Measurements from ENCODE around the gene CACNA1C.

The CACNA1C gene

GRCh38 chr12:2691345-2692071 lies 638.7 kb downstream of the CACNA1C start:
- no peak for TF ChIP-seq CTCF (conservative IDR thresholded peaks at IDR 0.05; ENCODE audit: low read depth)
- ChIA-PET POLR2A (ENCODE audit: low non-redundant PET) (no interaction called here), CTCF (interaction anchor here (0.6 to 0.9 kb wide), 2 partner anchors 47 to 110 kb away, joined by 3 read pairs; no protein-coding TSS in a partner anchor)
- no peak overlapping the region for H3K27ac ChIP-seq
- DNase-seq (ENCODE audit: low spot score): peak; percentile 6

GRCh38 chr12:2692080-2692479 lies 639.3 kb downstream of the CACNA1C start:
- no peak for TF ChIP-seq CTCF (conservative IDR thresholded peaks at IDR 0.05; ENCODE audit: low read depth)
- DNase-seq (ENCODE audit: low spot score): no peak
- H3K27ac ChIP-seq: no peak overlapping the region
- CTCF ChIA-PET: interaction anchor here (0.6 to 0.7 kb wide), 2 partner anchors 9 to 109 kb away, joined by 3 to 5 read pairs; no protein-coding TSS in a partner anchor
- POLR2A ChIA-PET (ENCODE audit: low non-redundant PET): no interaction called here

GRCh38 chr12:2693244-2693860 lies 640.6 kb downstream of the CACNA1C start:
- no peak for TF ChIP-seq CTCF (conservative IDR thresholded peaks at IDR 0.05; ENCODE audit: low read depth)
- no peak overlapping the region for H3K27ac ChIP-seq
- POLR2A ChIA-PET (ENCODE audit: low non-redundant PET): no interaction called here
- CTCF ChIA-PET: no interaction called here
- DNase-seq (ENCODE audit: low spot score): no peak

- no peak overlapping the region for H3K27ac ChIP-seq
- POLR2A ChIA-PET (ENCODE audit: low non-redundant PET): no interaction called here
- CTCF ChIA-PET: no interaction called here
- DNase-seq (ENCODE audit: low spot score): no peak
- TF ChIP-seq CTCF (conservative IDR thresholded peaks at IDR 0.05; ENCODE audit: low read depth): no peak
Measured at GRCh38 chr12:2693980-2694610, 641.3 kb downstream of the CACNA1C start.

GRCh38 chr12:2696136-2696535 lies 643.3 kb downstream of the CACNA1C start:
- ChIA-PET CTCF (no interaction called here), POLR2A (ENCODE audit: low non-redundant PET) (no interaction called here)
- DNase-seq (ENCODE audit: low spot score): no peak
- TF ChIP-seq CTCF (conservative IDR thresholded peaks at IDR 0.05; ENCODE audit: low read depth): no peak
- H3K27ac ChIP-seq: no peak overlapping the region

- DNase-seq (ENCODE audit: low spot score): no peak
- no peak overlapping the region for H3K27ac ChIP-seq
- POLR2A ChIA-PET (ENCODE audit: low non-redundant PET): no interaction called here
- CTCF ChIA-PET: interaction anchor here (0.6 kb wide), 1 partner anchor 75 kb away, joined by 4 read pairs; no protein-coding TSS in a partner anchor
- TF ChIP-seq CTCF (conservative IDR thresholded peaks at IDR 0.05; ENCODE audit: low read depth): no peak
Measured at GRCh38 chr12:2697057-2697800, 644.4 kb downstream of the CACNA1C start.

All from RWPE1 (cell line).